Endothelial cell (in vitro differentiated cells): Measurements from ENCODE around the gene HYDIN. TPM values are rescaled to one million over a fixed set of nuclear protein-coding genes. Genes with fewer than 3 reads are reported as not detected.

Experiments used
- DNase-seq: peaks from one replicate; pipeline ENCODE4 v3.0.0; 2021; ENCODE audit warnings: low spot score
- H3K27ac Mint-ChIP-seq: one replicate; pipeline ENCODE4 v1.8.0; 2021; ENCODE audit warnings: mixed read lengths, inconsistent platforms; ENCODE audit not compliant: unreplicated experiment
- H3K27me3 Mint-ChIP-seq: one replicate; pipeline ENCODE4 v1.8.0; 2021; ENCODE audit warnings: mild to moderate bottlenecking, moderate library complexity, mixed read lengths, inconsistent platforms; ENCODE audit not compliant: unreplicated experiment
- H3K36me3 Mint-ChIP-seq: one replicate; pipeline ENCODE4 v1.8.0; 2021; ENCODE audit warnings: mild to moderate bottlenecking, low read depth, mixed read lengths, inconsistent platforms; ENCODE audit not compliant: unreplicated experiment
- H3K4me1 Mint-ChIP-seq: one replicate; pipeline ENCODE4 v1.8.0; 2021; ENCODE audit warnings: mild to moderate bottlenecking, mixed read lengths, inconsistent platforms; ENCODE audit not compliant: unreplicated experiment
- H3K4me3 Mint-ChIP-seq: one replicate; pipeline ENCODE4 v1.8.0; 2021; ENCODE audit warnings: mild to moderate bottlenecking, mixed read lengths, inconsistent platforms; ENCODE audit not compliant: unreplicated experiment
- H3K9me3 Mint-ChIP-seq: one replicate; pipeline ENCODE4 v1.8.0; 2021; ENCODE audit warnings: mixed read lengths, inconsistent platforms; ENCODE audit not compliant: unreplicated experiment
- total RNA-seq: library from RNA; stranded (reverse); fragmentation: NEBNext Ultra II Directional; extraction: Animal tissue kit (Norgen Biotek cat#: 25700); gene quantifications from one replicate; pipeline ENCODE4 v1.2.1, GENCODE V29; 2021; ENCODE audit not compliant: unreplicated experiment
- TF ChIP-seq, protein P1 (sequence below): fragments of 200-600 bp; sonication (generic); IDR thresholded peaks from one replicate; pipeline ENCODE4 v1.5.0; 2021; ENCODE audit warnings: antibody characterized with exemption; ENCODE audit not compliant: unreplicated experiment

HYDIN gene
- total RNA-seq, 1 donor from 2014 or later: 2.5 TPM

DNA sequence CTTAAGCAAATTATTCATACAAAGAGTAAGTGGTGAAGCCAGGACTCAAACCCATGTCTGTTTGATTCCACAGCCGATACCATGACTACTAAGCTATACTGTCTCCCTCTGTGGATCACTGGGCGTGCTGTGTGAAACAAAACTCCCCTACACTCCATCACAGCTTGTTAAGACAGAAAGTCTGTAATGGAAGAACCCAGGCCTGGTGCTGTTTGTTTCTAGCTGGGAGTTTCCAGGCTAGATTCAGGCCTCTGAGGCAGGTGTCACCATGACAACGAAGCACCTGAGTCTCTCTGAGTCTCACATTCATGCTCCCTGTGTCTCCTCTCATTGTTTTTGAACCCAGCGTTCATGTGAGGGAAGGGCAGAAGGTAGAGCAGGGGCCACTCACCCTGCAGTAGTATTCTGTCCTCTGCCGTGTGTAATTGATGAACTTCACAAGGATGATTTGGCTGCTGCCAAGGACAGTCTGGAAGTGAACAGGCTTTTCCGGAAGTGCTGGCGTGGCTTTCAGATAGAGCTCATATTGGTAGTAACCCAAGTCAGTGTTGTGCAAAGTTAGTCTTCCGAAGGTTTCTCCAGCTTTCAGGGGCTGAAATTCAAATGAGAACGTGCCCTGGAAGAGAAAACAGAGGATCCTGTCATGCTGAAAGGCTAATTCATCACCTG is 421.0 kb downstream of the HYDIN start:
- TF ChIP-seq, protein P1, sequence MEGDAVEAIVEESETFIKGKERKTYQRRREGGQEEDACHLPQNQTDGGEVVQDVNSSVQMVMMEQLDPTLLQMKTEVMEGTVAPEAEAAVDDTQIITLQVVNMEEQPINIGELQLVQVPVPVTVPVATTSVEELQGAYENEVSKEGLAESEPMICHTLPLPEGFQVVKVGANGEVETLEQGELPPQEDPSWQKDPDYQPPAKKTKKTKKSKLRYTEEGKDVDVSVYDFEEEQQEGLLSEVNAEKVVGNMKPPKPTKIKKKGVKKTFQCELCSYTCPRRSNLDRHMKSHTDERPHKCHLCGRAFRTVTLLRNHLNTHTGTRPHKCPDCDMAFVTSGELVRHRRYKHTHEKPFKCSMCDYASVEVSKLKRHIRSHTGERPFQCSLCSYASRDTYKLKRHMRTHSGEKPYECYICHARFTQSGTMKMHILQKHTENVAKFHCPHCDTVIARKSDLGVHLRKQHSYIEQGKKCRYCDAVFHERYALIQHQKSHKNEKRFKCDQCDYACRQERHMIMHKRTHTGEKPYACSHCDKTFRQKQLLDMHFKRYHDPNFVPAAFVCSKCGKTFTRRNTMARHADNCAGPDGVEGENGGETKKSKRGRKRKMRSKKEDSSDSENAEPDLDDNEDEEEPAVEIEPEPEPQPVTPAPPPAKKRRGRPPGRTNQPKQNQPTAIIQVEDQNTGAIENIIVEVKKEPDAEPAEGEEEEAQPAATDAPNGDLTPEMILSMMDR: no peak
- H3K9me3 Mint-ChIP-seq: no peaks in the 10 kb centered on the region
- H3K4me1 Mint-ChIP-seq: no peaks in the 10 kb centered on the region
- H3K36me3 Mint-ChIP-seq: no peaks in the 10 kb centered on the region
- H3K27ac Mint-ChIP-seq: no peak overlapping the region
- no peak overlapping the region for H3K4me3 Mint-ChIP-seq
- no peak for DNase-seq
- no peaks in the 10 kb centered on the region for H3K27me3 Mint-ChIP-seq

DNA sequence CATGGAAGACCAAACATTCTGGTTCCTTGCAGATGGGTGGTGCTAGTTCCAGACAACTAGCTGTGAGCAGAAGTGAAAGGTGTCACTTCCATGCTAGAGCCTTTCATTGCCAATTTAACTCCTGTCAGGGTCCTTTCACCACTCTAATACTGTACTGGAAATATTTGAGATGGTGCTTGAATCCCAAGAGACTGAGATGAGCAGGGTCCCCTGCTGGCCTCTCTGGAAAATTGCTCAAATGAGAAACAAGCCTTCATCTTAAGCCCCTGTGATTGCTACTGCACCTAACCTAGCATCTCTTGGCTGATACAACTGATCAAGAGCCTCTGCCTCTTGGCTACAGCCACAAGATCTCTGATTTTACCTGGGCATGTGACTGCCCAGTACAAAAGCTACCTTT is 422.2 kb downstream of the HYDIN start:
- TF ChIP-seq, protein P1: no peak
- H3K27me3 Mint-ChIP-seq: no peaks in the 10 kb centered on the region
- DNase-seq: no peak
- no peaks in the 10 kb centered on the region for H3K4me1 Mint-ChIP-seq
- H3K4me3 Mint-ChIP-seq: no peak overlapping the region
- H3K36me3 Mint-ChIP-seq: no peaks in the 10 kb centered on the region
- no peak overlapping the region for H3K27ac Mint-ChIP-seq
- H3K9me3 Mint-ChIP-seq: no peaks in the 10 kb centered on the region

DNA sequence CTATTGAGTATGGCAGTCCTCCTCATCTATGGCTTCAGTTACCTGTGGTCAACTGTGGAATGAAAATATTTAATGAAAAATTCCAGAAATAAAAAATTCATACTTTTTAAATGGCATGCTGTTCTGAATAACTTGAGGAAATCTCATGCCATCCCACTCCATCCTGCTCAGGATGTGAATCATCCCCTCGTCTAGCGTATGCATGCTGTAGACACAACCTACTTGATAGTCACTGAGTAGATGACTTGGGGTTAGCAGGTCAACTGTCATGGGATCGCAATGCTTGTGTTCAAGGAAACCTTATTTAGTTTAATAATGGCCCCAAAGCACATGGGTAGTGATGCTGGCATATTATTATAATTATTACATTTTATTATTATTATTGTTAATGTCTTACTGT is 424.7 kb downstream of the HYDIN start:
- no peak overlapping the region for H3K27ac Mint-ChIP-seq
- H3K9me3 Mint-ChIP-seq: no peaks in the 10 kb centered on the region
- H3K27me3 Mint-ChIP-seq: no peaks in the 10 kb centered on the region
- no peaks in the 10 kb centered on the region for H3K36me3 Mint-ChIP-seq
- no peak overlapping the region for H3K4me3 Mint-ChIP-seq
- TF ChIP-seq, protein P1: no peak
- H3K4me1 Mint-ChIP-seq: no peaks in the 10 kb centered on the region
- no peak for DNase-seq

DNA sequence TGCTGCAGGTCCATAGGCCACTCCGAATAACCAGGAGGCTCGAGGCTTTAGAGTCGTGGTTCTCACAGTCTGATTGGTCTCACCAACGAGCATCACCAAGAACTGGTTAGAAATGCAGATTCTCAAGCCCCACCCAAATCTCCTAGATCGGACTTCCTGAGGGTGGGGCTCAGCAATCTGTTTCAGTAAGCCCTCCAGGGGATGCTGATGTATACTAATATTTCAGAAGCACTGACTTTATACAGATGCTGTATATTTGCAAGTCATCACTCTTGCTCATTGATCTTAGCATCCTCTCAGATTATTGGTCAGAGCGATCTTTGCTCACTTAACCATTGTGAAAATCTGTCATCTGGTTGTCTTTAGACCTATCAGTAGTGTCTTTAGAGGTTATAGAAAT is 425.1 kb downstream of the HYDIN start:
- DNase-seq: no peak
- Mint-ChIP-seq H3K4me1 (peaks cover 2% of the 10 kb centered on the region), H3K27me3 (no peaks in the 10 kb centered on the region), H3K27ac (no peak overlapping the region), H3K9me3 (no peaks in the 10 kb centered on the region), H3K36me3 (no peaks in the 10 kb centered on the region), H3K4me3 (no peak overlapping the region)
- TF ChIP-seq, protein P1: no peak

DNA sequence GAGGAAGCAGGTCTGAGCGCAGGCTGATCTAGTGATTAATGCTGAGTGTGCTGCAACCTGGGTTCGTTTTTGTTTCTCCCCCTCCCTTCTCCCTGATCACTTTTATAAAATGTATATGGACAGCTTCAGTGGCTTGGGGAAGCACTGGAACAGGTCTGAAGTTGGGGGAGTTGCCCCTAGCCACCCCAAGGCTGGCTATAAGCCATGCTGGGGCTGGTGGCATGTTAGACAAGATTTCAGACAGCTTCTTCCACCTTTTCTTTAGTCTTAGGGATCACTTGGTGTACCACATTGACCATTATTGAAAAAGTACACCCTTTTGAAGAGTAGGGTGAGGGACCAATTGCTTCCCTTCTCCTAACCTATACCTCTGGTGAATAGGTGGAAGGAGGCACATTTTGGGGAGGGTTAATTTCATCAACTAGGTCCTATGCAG is 425.8 kb downstream of the HYDIN start:
- H3K4me1 Mint-ChIP-seq: peaks cover 7% of the 10 kb centered on the region
- H3K27me3 Mint-ChIP-seq: no peaks in the 10 kb centered on the region
- DNase-seq: no peak
- H3K27ac Mint-ChIP-seq: no peak overlapping the region
- H3K9me3 Mint-ChIP-seq: no peaks in the 10 kb centered on the region
- H3K4me3 Mint-ChIP-seq: no peak overlapping the region
- TF ChIP-seq, protein P1: no peak
- no peaks in the 10 kb centered on the region for H3K36me3 Mint-ChIP-seq
